Activated CD8-positive, alpha-beta memory T cell treated with anti-CD3 and anti-CD28 coated beads, Interleukin-2, amount 50 U/mL, for 24 hours (primary cell): Measurements from ENCODE around the gene LAPTM5.

Experiments
- DNase-seq: peaks from one replicate; pipeline ENCODE4 v3.0.0-alpha.2; 2020; ENCODE audit errors: extremely low read depth

Gene LAPTM5

DNA sequence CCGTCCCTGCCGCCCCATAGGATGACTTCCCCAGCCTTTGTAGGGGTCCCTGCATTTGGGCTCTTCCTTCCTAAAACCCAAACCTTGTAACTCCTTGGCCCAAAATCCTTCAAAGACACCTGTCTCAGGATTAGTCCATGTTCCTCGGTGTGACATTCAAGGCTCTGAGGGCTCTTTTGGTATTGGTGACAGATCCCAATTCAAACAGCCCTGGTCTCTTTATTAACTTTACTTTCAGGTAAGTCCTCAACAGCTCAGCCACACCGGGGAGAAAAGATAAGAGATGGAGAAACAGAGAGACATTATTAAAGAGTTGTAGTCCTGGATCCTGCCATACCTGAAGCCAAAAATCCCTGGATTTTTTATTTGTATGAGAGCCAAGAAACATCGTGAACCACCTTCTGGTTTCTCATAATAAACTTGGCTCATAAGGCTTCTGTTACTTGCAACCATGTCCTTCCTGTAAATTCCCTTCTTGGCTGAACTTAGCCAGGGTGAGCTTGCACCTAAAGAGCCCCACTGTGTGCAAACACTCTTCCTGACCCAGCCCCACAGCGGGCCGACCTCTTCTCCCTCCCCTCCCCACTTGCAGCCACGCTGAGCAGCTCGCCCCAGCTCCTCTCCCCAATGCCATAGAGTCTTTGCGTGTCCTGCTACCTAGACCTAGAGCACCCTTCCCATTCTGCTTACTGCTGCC, 26.3 kb downstream of the LAPTM5 start:
- DNase-seq = no peak

DNA sequence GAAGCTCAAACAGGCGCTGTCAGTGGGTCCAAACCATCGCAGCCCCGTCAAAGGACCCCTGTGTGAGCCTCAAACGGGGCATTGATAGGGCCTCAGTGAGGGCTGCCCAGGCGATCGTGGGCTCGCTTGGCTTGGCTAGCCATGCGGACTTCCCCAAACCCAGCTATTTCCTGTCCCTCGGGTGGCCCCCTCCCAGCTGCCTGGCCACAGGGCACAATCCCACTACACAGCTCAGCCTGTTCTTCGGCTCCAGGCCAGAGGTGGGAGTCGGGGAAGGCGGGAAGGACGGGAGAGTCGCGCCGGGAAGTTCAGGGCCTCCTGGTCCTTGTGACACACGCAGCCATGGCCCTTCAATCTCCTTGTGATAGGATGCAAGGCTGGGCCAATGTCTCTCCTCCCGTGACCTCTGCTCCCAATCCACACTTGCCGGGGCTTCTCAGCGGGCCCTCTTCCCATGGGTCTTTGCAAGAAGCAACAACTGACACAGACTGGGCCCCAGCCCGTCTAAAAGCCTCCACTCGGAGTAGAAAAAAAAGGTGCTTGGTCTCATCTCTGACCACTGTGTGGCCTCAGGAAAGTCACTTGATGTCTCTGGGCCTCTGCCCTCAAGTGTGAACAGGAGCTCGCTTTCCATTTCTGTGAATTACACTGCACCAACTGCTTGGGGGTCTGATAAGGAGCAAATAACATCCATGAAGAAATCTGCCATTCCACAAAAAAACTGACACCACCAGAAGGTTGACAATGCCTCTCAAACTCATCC, 27.0 kb downstream of the LAPTM5 start:
- DNase-seq = no peak

DNA sequence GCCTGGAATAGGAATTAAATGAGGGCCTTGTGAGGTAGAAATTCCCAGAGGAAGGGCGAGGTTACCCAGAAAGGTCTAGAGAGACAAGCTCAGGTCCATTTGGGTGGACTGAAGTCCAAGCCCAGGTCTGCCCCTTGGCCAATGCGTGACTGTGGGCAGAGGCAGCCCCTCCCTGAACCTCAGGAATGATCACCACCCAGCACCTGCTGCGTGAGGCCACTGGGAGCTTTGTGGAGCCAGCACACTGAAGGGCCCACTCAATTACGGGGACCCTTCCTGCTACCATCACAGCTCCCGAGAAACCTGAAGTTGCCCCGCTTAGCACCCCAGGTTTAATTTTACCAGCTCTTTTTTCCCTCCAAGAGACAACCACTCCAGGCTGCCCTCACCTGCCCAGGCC, 27.7 kb downstream of the LAPTM5 start:
- no peak for DNase-seq

DNA sequence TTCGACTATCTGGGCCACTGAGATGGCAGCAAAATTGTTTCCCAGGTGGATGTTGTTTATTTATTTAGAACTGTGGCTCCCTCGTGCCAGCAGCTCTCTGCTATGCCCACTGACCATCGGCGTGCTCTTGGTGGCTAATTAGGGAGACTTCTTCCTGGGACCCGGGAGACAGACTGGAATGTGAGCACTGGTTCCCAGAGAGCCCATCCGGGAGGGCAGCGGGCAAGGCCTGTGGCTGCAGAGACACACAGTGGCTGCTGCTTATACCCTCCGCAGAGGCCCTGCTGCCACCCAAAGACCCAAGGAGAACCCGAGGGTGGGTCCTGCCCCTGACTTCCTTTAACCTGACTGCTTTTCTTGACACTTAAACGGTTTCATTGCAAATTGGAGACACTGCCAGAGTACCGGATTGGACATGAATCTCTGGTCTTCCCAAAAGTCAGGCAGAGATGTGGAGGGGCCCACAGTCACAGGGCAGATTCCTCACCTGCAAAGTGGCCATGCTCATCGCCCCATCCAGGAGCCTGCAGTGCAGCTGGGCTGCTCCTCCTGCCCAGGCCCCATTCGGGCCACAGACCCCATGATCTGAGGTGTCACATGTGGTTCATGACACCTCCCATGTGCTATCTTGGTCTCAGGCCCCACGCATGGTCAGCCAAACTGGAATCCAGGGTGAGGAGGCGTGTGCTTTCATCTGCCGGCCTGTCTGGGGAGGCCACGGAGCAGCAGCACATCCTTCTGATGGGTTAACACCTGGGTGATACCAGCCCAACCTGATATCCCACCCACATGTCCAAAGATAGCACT, 28.5 kb downstream of the LAPTM5 start:
- DNase-seq = no peak

DNA sequence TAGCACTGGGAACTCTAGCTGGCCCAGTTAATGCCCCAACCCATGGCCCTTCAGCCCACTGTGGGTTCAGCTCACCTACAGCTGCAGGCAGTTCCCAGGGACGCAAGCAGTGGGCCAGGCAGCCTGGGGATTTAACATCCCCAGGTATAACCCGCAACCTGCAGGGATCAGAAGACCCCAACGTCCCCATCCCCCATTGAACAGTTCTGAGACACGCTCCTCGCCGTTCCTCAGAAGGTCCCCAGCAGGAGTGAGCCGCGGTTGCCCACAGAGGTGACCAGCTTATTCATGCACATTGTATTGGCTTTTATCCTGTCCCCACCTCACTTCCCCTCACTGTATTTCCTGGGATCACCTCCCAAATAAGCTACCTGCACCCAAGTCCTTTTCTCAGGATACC, 29.2 kb downstream of the LAPTM5 start:
- no peak for DNase-seq

DNA sequence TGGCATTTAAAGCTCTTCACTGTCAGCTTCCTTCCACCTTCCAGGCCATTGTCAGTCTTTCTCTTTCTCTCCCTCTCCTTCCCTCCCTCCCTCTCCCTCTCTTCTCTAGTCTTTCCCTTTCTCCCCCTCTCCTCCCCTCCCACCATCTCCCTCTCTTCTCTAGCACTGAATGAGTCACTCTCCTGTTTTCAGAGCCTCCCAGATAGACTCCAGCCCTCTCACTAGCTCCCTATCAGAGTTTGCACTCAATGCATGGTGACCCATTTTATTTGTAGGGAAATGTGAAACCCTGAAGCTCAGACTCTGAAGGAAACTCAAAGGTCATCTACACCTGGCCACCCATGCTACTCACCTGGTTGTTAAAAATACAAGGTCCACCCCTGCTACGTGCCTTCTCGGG, 29.8 kb downstream of the LAPTM5 start:
- DNase-seq = no peak

DNA sequence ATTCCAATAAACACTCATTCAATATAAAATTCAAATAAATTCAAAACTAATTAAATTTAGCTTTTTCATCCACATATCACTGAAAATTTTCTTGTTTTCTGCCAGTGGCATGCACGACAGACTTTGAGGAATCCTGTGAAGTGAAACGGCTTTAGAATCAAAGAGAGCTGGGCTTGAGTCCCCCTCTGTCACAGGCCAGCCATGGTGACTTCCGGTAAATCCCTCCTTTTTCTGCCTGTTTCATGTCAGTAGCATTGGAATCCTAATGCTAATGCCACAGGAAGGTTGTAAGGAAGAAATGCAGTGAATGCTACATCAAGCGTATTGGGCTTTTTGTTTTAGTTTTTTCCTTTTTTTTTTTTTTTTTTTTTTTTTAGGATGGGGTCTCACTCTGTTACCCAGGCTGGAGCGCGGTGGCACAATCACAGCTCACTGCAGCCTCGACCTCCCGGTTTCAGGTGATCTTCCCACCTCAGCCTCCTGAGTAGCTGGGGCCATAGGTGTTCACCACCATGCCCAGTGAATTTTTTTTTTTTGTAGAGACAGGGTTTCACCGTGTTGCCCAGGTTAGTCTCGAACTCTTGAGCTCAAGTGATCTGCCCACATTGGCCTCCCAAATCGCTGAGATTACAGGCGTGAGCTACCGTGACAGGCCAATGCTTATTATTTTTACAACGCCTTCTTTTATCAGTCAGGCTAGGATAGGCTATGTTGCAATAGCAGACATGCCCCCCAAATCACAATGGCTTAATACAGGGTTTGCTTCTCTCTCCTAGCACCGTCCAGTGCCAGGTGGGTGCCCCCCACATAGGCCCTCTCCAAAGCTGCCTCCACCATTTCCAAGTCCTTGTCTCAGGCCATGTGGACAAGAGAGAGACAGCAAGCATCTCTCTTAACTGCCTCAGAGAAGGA, 30.5 kb downstream of the LAPTM5 start:
- DNase-seq = no peak

DNA sequence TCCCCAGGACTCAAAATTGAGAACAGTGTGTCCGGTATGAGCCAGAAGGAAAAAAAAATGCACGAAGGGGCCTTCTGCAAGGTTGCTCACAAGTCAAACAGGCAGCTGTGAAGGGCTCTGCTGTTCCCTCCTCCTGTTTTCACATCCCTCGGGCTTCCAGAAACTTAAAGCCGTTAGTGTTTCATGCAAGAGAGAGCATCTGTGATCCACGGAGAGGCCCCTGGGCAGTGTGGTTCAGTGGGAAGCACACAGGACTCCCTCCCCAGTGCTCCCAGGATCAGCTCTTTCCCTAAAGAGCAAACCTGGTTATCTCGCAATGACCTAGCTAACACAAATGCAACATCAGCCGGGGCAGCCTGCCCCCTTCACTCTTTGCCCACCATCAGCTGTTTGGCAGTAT, 31.3 kb downstream of the LAPTM5 start:
- DNase-seq = no peak

DNA sequence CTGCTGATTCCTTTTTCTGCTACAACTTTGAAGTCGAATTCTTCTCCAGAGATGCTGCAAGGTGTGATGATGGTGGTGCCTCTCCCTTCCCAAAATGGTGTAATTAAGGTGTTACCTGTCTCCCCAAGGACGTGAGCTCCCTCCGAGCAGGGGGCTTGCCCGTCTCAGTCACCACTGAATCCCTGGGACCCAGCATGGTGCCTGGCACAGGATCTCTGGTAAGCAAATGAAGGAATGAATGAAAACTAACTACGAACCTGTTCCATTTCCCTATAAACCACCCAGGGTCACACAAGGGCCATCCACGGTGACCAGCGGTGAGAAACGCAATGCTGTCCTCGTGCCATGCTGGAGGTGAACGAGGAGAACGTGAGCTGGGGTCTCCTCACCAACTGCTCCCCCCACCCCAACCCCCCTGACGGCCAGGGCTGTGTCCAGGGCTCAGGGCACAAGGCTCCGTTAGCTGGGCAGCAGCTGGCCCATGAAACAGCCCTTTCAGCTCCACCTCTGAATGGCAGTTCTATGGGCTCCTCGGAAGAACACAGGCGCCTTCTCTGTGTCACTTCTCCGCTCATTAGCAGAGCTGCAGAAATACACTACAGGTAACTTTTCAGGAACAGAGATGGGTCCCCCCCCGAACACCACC, 32.0 kb downstream of the LAPTM5 start:
- no peak for DNase-seq

DNA sequence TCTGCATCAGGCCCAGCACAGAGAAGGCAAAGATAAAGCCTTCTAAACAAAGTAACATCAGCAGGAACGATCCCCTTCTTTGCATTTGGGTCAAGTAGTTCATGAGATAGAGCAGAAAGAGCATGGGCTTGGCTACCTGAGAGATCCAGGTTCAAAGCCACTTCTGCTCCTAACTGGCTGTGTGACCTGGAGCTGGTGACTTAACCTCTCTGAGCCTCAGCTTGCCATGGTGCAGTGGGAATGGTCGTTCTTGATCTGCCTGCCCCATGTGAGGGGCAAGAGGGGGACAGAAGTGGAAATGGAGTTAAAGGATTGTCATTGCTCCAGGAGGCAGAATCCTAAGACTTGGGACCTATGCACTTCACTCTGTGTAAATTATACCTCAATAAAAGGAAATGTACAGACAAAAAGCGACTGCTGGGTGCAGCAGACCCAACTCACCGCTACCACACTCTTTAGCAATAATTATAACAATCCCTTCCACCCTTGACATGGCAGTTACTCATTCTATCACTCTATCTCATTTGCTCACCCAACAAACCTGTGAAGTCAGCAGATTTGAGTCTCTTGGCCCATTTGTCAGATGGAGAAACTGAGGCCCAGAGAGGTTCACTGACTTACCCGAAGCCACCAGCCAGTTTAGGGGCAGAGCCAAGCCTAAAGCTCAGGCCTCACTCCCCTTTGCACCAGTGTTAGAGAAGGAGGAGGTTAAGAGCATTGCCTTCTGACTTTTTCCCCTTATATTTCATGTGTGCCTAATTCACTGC, 32.7 kb downstream of the LAPTM5 start:
- DNase-seq = no peak

DNA sequence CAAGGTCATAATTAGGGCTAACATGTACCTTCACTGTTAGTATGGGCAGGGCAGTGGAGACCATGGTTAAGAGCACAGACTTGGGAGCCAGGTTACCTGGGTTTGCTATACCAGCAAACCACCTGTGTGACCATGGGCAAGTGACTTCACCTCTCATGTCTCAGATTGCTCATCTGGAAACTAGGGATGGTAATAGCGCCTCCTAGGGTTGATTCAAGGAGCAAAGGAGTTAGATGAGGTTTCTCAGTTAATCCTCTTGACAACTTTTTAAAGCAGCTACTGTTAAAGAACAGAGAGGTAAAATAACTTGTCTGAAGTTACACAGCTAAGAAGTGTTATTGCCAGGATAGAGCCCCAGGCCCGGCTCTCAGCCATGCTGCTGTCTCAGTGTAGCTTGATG, 33.4 kb downstream of the LAPTM5 start:
- DNase-seq = no peak

DNA sequence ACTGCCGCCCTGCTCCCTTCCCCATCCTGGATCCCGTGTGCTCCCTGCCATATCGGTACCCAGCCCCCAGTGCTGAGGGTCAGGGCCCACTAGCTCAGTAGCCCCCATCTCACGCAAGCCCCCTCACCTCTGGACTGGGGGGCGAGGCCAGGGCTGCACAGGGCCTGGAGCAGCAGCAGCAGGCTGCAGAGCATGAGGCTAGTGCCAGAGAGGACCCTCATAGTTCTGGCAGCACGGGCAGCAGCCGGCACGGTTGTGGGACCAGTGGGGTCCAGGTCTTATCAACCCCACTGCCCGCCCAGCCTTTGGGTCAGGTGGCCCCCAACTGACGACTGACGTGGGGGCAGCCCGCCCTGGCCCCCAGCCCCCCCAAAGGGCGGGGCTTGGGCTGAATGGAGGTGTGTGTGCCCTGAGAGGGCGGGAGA, 34.2 kb downstream of the LAPTM5 start, which contains the start of gene MATN1:
MATN1 (minus strand) TSS at position 255 of the 425 bp plus-strand sequence; CDS start at position 221, 34 bp downstream.
- no peak for DNase-seq

DNA sequence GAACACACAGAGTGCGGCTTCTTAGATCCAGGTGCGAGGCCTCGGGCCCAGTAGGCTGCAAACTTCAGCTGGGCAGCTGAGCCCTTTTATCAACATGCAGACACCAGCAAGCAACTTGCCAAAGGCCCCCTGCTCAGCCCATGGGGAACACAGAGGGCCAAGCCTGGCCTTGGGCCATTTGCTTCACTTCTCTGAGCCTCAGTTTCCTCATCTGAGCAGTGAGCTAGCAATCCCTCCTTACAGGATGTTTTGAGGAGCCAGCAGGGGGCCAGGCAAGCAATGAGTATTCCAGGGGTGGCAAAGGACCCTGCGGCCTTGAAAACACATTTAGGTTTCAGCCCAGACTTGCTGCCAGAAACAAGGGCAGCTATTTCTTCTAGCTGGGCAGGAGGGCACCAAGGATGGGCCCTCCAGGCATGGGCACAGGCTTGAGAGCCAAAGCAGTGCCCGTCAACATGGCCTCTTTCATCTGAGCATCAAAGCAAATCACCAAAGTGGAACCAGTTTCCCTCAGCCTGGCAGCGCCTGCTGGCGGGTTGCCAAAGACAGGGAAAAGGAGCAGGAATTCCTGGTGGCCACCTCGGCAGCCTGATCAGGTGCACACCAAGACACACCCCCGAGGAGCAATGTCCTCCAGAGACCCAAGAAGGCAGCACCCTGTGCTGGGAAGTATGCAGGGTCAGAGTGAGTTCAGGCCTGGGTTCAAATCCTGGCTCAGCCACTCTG, 35.6 kb downstream of the LAPTM5 start:
- DNase-seq = no peak

DNA sequence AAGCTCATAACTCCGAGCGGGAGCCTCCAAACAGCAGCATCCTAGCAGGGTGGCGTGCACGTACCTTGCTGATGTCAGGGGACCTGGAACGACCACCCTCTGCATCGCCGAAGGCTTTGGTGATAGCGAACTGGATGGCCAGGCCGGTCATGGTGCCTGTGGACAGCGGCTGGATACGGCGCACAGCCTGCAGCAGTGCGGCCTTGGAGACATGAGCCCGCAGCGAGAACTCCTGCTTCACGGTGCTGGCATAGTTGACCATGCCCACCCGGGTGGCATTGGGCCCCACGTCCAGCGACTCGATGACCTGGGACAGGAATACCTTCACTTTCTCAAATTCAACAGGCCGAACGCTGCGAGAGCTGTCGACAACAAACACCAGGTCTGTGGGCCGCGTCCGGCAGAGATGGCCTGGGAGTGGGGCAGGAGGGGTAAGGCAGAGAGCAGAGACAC, 36.2 kb downstream of the LAPTM5 start:
- no peak for DNase-seq

DNA sequence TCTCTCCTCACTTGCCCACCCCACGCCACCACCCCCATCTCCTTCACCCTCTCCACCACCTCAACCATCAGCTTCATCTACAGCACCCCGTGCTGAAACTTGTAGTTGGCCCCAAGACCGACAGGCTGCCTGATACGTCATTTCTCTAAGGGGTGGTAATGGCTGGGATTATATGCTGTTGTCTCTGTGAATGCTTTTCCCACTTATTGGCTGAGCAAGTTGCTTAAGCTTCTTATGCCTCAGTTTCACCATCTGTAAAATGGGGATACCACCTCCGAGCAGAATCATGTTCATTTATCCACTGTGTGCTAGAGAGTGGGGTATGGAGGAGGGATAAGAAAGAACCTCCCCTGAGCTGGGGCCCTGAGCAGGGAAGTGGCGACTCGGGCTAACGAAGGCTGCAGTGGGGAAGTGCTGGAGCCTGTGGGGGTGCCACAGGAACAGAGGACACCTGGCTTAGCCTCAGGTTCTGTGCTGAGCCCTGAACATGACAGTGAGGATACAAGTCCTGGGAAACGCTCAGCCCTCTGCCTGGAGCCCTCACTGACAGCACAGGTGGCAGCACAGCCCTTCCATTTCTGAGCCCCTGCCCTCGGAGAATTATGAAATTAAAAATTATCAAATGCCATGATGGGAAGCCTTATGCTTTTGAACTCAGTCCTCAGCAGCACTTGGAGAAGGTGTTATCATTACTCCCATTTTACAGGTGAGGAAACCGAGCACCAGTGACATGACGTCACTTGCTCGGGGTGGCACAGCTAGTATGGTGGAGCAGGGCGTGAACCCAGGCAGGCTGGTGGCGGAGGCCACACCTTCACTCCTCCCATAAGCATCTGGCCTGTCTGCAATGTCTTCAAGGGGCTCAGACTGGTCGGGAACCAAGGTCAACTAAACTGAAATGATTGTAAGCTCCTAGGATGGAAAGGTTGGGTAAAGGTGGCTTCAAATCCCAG, 37.0 kb downstream of the LAPTM5 start:
- DNase-seq = no peak

DNA sequence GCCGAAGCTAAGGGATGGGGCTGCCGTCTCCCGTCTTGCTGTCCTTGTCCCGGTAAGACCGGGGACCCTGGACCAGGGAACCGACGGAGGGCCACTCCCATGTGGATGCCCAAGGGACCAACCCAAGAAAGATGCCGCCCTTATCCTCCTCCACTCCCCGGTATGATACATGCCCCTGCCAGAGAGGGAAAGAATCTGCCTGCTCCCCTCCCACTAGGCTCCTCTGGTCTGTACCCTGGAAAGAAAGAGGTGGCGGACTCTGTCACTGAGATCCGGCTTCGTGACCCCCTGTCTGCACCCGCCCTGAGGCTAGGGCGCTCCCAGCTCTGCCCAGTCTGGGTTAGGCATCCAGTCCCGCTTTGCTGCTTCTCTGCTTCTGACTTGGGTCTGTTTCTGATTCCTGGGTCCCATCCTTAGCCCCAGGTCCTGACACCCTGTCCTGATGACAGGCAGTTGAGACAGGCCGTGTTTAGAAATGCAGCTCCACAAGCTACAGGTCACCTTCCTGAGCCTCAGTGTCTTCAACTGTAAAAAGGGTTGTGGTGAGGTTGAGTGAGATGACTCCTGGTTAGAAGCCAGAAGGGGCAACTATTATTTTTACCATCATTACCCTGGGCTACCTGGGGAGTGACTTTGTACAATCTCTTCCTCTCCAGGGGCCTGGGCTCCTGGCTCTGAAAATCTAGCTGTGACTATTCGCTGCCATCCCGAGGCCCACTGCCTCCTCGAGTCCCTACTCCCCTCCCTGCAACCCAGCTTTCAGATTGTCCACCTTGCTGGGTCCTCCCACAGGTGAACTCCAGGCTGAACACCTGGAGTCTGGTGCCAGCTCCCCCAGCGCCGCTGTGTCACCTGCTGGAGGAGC, 37.9 kb downstream of the LAPTM5 start:
- DNase-seq = no peak
